Measurements from ENCODE around the gene CD19.

The CD19 gene

GRCh38 chr16:28982418-28982817, 50.6 kb downstream of the CD19 start:
- no peak for DNase-seq (ENCODE audit: low spot score)

GRCh38 chr16:28982949-28983348, 51.2 kb downstream of the CD19 start:
- no peak for DNase-seq (ENCODE audit: low spot score)

- no peak for DNase-seq (ENCODE audit: low spot score)
Observed at GRCh38 chr16:28983644-28984043, 51.9 kb downstream of the CD19 start.

GRCh38 chr16:28984091-28984490, 52.3 kb downstream of the CD19 start:
- DNase-seq (ENCODE audit: low spot score), result no peak

- no peak for DNase-seq (ENCODE audit: low spot score)
Observed at GRCh38 chr16:28984619-28985135, 52.9 kb downstream of the CD19 start, which contains the start of gene LAT. Gene LAT (plus strand): TSS chr16:28985052. CDS start chr16:28985418, 366 bp downstream.

- no peak for DNase-seq (ENCODE audit: low spot score)
Observed at GRCh38 chr16:28985211-28986041, 53.7 kb downstream of the CD19 start.

GRCh38 chr16:28986046-28986445, 54.3 kb downstream of the CD19 start:
- no peak for DNase-seq (ENCODE audit: low spot score)

GRCh38 chr16:28986492-28986891, 54.7 kb downstream of the CD19 start:
- DNase-seq (ENCODE audit: low spot score), result no peak

GRCh38 chr16:28987170-28987853, 55.5 kb downstream of the CD19 start:
- DNase-seq (ENCODE audit: low spot score), result no peak

Measured in AG08395 (cell line).